Activated B cell treated with CpG ODN at 0.5 μM for 24 hours (primary cell): ENCODE data around the gene PYGO2. TPM values are rescaled to one million over a fixed set of nuclear protein-coding genes. Genes with fewer than 3 reads are reported as not detected.
"Not testable (repeated sequence)": the region's sequence is repeated elsewhere in the genome, so short reads cannot be mapped to it uniquely, and the experiment has no call there.

Experiments used
- ATAC-seq: fragments of 200-7000 bp; cut with Tn5 transposase; one replicate; pipeline ENCODE4 v1.10.0; 2021; ENCODE audit warnings: low read depth, mild to moderate bottlenecking, moderate library complexity
- CTCF ChIA-PET: fragments of 350-600 bp; sonication (Branson Sonifier 250); formaldehyde crosslinking; loops from one replicate; lab custom pipeline; 2021; ENCODE audit warnings: antibody characterized with exemption; lab: Charles Lee
- POLR2A ChIA-PET: fragments of 350-600 bp; sonication (Branson Sonifier 250); formaldehyde crosslinking; loops from one replicate; lab custom pipeline; 2021; ENCODE audit warnings: antibody characterized with exemption; lab: Charles Lee
- DNase-seq: peaks from one replicate; pipeline ENCODE4 v3.0.0; 2022
- H3K27ac Mint-ChIP-seq: one replicate; pipeline ENCODE4 v1.8.0; 2020; ENCODE audit warnings: mixed read lengths
- H3K27me3 Mint-ChIP-seq: one replicate; pipeline ENCODE4 v1.8.0; 2021; ENCODE audit warnings: mixed read lengths
- H3K36me3 Mint-ChIP-seq: one replicate; pipeline ENCODE4 v1.8.0; 2021; ENCODE audit warnings: low read depth, mixed read lengths
- H3K4me1 Mint-ChIP-seq: one replicate; pipeline ENCODE4 v1.8.0; 2021; ENCODE audit warnings: mixed read lengths
- H3K4me3 Mint-ChIP-seq: one replicate; pipeline ENCODE4 v1.8.0; 2020; ENCODE audit warnings: mild to moderate bottlenecking, mixed read lengths
- H3K9me3 Mint-ChIP-seq: one replicate; pipeline ENCODE4 v1.8.0; 2020; ENCODE audit warnings: mixed read lengths
- CTCF ChIP-seq: fragments of 200-600 bp; IDR thresholded peaks from one replicate; pipeline ENCODE4 v1.8.0; 2022; ENCODE audit warnings: antibody characterized with exemption, mild to moderate bottlenecking
- intact Hi-C: fragments of 100-400 bp; cut with micrococcal nuclease; formaldehyde crosslinking; loops from one replicate; pipeline ENCODE4 v1.15.1; 2024
- total RNA-seq: library from RNA; stranded (reverse); gene quantifications from 2 replicates; pipeline ENCODE4 v1.2.3, GENCODE V29; 2022

The PYGO2 gene
- total RNA-seq, 1 donor from 2014 or later, result 38.1 TPM

GRCh38 chr1:154987326-154987725 is 25.7 kb upstream of the PYGO2 start:
- POLR2A ChIA-PET, result interaction anchor here (0.6 to 2.4 kb wide), 3 partner anchors 11 to 184 kb away, joined by 3 to 8 read pairs (median 5); partner anchors contain the start of gene CKS1B
- no peak for TF ChIP-seq CTCF
- peaks cover 14% of the 10 kb centered on the region for H3K4me1 Mint-ChIP-seq
- H3K4me3 Mint-ChIP-seq, result no peak overlapping the region
- DNase-seq, result no peak
- no peaks in the 10 kb centered on the region for H3K9me3 Mint-ChIP-seq
- H3K36me3 Mint-ChIP-seq, result peaks cover 37% of the 10 kb centered on the region
- H3K27me3 Mint-ChIP-seq, result no peaks in the 10 kb centered on the region
- no peak for ATAC-seq
- intact Hi-C loops, result no loop called here
- no peak overlapping the region for H3K27ac Mint-ChIP-seq
- CTCF ChIA-PET, result interaction anchor here (1.4 kb wide), 1 partner anchor 30 kb away, joined by 3 read pairs; no protein-coding TSS in a partner anchor

- Mint-ChIP-seq H3K36me3 (peaks cover 36% of the 10 kb centered on the region), H3K4me1 (peaks cover 14% of the 10 kb centered on the region)
- DNase-seq, H3K27ac Mint-ChIP-seq, ATAC-seq, H3K27me3 Mint-ChIP-seq, intact Hi-C loops, H3K9me3 Mint-ChIP-seq, CTCF ChIA-PET, H3K4me3 Mint-ChIP-seq: not testable (repeated sequence)
- POLR2A ChIA-PET, result interaction anchor here (0.8 to 2.4 kb wide), 2 partner anchors 10 to 31 kb away, joined by 4 to 8 read pairs; no protein-coding TSS in a partner anchor
Measured at GRCh38 chr1:154986736-154987135, 25.2 kb upstream of the PYGO2 start.

- intact Hi-C loops, result loop anchor here (1.0 to 2.0 kb wide), 4 partner anchors 10 to 33 kb away; partner anchors contain the start of genes CKS1B and ZBTB7B
Measured at GRCh38 chr1:154983776-154984466, 22.3 kb upstream of the PYGO2 start.

GRCh38 chr1:154982897-154983648 is 21.5 kb upstream of the PYGO2 start, which contains the start of gene FLAD1:
FLAD1 (plus strand) TSS chr1:154983344; CDS start chr1:154983695, 351 bp downstream.
- Mint-ChIP-seq H3K27ac (no peak within 1 kb of the TSS), H3K27me3 (no peaks in the 10 kb centered on the region), H3K4me1 (peaks cover 9% of the 10 kb centered on the region), H3K9me3 (no peaks in the 10 kb centered on the region), H3K4me3 (no peak within 1 kb of the TSS), H3K36me3 (peaks cover 19% of the 10 kb centered on the region)
- peak; percentile 81 for DNase-seq
- ChIA-PET CTCF (interaction anchor here (0.7 to 3.0 kb wide), 6 partner anchors 9 to 79 kb away, joined by 3 to 26 read pairs (median 4); partner anchors contain the start of genes PMVK and PYGO2), POLR2A (interaction anchor here (0.5 to 2.7 kb wide), 20 partner anchors 9 to 1322 kb away, joined by 3 to 36 read pairs (median 6); partner anchors contain the start of genes ADAM15, CKS1B, LENEP and PBXIP1)
- intact Hi-C loops, result loop anchor here (1.0 to 2.0 kb wide), 4 partner anchors 9 to 34 kb away; partner anchors contain the start of genes CKS1B and ZBTB7B
- no peak for TF ChIP-seq CTCF
- peak; percentile 100 for ATAC-seq

More at GRCh38 chr1:154983776-154984466, 22.3 kb upstream of the PYGO2 start:
- no peaks in the 10 kb centered on the region for H3K27me3 Mint-ChIP-seq
- no peaks in the 10 kb centered on the region for H3K9me3 Mint-ChIP-seq
- CTCF ChIA-PET, result interaction anchor here (0.7 to 3.0 kb wide), 7 partner anchors 9 to 494 kb away, joined by 3 to 26 read pairs (median 5); partner anchors contain the start of gene PYGO2
- H3K4me1 Mint-ChIP-seq, result peaks cover 9% of the 10 kb centered on the region
- POLR2A ChIA-PET, result interaction anchor here (0.6 to 2.7 kb wide), 20 partner anchors 8 to 101 kb away, joined by 3 to 36 read pairs (median 6); partner anchors contain the start of genes ADAM15, CKS1B, LENEP and PBXIP1
- H3K36me3 Mint-ChIP-seq, result peaks cover 23% of the 10 kb centered on the region
- no peak for DNase-seq
- H3K27ac Mint-ChIP-seq, result no peak overlapping the region
- H3K4me3 Mint-ChIP-seq, result no peak overlapping the region
- no peak for ATAC-seq
- no peak for TF ChIP-seq CTCF

- DNase-seq (no peak), ATAC-seq (no peak)
- Mint-ChIP-seq H3K27me3 (no peaks in the 10 kb centered on the region), H3K36me3 (peaks cover 16% of the 10 kb centered on the region), H3K4me3 (no peak overlapping the region), H3K9me3 (no peaks in the 10 kb centered on the region), H3K4me1 (peaks cover 16% of the 10 kb centered on the region), H3K27ac (no peak overlapping the region)
- no peak for TF ChIP-seq CTCF
- intact Hi-C loops, result loop anchor here (2.0 kb wide), 1 partner anchor 34 kb away; no protein-coding TSS in a partner anchor
- ChIA-PET CTCF (interaction anchor here (1.9 to 3.0 kb wide), 3 partner anchors 17 to 79 kb away, joined by 5 to 26 read pairs (median 17); no protein-coding TSS in a partner anchor), POLR2A (interaction anchor here (0.6 to 2.7 kb wide), 9 partner anchors 8 to 571 kb away, joined by 5 to 36 read pairs (median 10); partner anchors contain the start of genes CKS1B, PBXIP1, PMVK and PYGO2)
Measured at GRCh38 chr1:154982341-154982740, 20.8 kb upstream of the PYGO2 start.
